Fibroblast of skin of back (primary cell): ENCODE measurements around the gene BRIP1.
A peak's percentile ranks its signal among the peaks of the same experiment; 100 is the strongest.
"Not testable (repeated sequence)": the region's sequence is repeated elsewhere in the genome, so short reads cannot be mapped to it uniquely, and the experiment has no call there.

Source experiments
- DNase-seq: peaks from one replicate; pipeline ENCODE4 v3.0.0-alpha.2; 2013

BRIP1 gene

DNA sequence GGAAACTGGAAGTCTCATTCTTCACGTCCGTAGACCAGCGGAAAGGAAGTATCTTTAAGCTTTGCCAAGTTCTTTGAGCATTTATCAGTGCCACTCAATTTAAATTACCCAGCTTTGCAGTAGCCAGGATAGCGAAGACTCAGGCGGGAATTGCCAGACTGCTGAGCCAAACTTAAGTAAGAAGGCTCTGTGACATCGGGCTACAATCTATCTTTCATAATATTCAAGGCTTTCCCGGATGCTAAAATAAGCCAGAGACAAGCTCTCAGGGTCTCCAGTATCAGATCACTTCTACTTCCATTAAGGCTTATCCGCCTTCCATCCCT lies 436 bp upstream of the BRIP1 start:
- DNase-seq, result no peak

DNA sequence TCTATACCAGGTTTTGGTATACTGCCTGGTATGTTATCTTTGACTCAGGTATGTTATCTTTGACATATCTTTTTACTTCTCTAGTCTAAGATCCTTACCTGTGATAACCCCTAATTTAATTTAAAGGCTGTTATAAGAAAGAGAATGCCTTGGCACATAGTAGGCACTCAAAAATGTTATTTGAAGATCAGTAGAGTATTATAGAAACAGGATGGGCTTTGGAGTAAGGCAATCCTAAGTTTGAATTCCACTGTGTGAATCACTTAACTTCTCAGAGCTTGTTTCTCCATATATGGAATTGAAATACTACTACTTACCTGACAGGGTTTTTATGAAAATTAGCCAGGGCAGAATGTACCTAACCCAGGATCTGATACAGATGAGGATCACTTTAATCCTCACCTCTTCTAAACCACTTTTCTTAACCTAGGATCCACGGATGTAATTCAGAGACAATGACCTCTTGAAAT lies 1.2 kb downstream of the BRIP1 start:
- peak; percentile 59 for DNase-seq

DNA sequence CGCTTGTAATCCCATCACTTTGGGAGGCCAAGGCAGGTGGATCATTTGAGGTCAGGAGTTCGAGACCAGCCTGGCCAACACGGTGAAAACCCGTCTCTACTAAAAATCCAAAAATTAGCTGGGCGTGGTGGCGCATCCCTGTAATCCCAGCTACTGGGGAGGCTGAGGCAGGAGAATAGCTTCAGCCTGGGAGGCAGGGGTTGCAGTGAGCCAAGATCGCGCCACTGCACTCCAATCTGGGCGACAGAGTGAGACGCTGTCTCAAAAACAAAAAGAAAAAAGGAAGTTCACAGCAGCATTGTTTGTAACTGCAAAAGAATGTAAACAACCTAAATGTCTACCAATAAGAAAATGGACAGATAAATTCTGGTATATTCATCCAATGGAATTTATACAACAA lies 2.9 kb downstream of the BRIP1 start:
- not testable (repeated sequence) for DNase-seq

DNA sequence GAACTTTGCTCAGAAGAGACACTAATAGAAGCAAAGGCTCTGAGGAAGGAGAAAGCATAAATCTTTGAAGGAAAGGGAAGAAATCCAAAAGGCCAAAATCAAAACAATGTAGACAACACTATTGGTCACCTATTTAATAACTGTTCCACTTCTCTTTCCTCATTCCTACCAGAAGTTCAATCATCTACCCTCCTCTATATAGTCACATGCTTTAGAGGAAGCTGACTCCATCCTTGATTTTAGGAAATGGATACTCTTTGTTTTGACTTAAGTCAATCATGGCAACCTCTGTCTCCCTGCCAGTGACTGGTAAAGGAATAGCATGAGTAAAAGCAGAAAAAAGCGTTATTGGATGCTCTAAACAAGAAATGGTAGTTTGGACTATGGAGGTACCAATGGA lies 7.3 kb downstream of the BRIP1 start:
- DNase-seq, result no peak

DNA sequence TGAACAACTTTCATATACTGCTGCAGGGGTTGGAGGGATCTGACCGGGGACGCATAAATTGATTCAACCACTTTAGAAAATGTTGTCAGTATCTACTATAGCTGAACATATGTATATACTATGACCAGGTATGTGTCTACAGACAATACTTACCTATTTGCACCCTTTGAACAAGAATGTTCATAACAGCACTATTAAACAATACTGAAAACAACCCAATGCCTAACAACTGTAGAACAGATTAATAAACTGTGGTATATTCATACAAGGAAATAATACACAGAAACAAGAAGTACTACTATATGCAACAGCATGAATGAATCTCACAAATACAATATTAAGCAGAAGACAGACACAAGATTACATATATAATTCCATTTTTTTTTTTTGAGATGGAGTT lies 10.5 kb downstream of the BRIP1 start:
- DNase-seq, result no peak

DNA sequence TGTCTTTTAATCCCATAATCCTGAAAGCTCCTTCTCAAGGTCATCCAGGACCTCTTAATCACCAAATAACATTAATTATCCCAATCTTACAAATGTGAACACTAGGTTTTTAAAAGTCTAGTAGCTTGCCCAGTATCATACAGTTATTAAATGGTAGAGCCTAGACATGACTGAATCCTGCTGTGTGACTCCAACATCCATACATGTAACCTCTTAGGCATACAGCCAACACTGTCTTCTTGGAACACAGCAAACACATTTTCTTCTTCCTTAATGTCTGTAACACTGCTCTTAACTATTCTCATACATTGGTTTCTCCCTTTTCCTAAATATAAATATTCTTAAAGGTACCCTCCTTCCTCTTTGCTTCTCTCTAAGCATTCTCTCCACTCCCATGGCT lies 13.7 kb downstream of the BRIP1 start:
- peak; percentile 13 for DNase-seq

DNA sequence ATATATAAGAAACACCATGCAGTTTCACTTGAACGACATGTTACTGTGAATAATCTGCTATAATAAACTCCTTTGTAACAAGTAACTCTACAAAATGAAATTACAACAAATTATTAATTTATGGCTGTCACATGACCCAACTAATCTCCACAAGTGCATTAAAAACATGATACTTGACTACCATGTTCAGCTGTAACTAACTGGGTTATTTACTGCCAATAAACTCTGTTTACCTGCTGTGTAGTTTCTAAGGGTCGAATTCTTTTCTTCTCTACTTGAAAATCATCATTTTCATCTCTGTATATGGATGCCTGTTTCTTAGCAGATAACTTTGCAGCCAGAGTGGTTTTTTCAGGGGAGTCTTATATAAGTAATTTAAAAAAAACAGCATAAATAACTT lies 14.4 kb downstream of the BRIP1 start:
- DNase-seq, result no peak

DNA sequence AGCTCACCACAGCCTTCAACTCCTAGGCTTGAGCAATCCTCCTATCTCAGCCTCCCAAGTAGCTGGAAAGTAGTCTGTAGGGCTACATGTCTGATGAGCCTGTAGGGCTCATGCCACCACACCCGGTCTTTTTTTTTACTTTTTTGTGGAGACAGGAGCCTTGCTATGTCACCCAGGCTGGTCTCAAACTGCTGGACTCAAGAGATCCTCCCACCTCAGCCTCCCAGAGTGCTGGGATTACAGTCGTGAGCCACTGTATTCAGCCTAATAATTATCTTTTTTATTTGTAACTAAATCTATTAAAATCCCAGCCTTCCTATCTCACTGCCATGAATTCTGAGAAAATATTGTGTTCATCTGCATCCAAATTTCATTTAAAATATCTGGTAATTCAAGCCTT lies 15.1 kb downstream of the BRIP1 start:
- DNase-seq, result no peak

DNA sequence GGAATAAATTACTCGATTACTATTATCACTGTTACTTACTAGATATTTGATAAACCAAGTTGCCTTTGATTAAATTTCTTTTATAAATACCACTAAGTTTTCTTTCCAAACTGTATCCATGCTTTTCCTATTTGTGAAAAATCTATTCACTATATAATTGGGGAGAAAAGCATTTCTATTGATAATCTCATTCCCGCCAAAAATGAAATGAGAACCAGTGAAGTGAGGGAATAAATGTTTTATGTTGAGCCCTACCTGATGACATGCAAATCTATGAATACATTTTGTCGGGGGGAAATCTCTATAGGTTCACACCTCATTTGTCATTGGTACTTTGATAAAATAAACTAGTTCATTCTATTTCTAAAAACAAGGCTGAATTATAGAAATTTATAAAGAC lies 15.7 kb downstream of the BRIP1 start:
- no peak for DNase-seq

DNA sequence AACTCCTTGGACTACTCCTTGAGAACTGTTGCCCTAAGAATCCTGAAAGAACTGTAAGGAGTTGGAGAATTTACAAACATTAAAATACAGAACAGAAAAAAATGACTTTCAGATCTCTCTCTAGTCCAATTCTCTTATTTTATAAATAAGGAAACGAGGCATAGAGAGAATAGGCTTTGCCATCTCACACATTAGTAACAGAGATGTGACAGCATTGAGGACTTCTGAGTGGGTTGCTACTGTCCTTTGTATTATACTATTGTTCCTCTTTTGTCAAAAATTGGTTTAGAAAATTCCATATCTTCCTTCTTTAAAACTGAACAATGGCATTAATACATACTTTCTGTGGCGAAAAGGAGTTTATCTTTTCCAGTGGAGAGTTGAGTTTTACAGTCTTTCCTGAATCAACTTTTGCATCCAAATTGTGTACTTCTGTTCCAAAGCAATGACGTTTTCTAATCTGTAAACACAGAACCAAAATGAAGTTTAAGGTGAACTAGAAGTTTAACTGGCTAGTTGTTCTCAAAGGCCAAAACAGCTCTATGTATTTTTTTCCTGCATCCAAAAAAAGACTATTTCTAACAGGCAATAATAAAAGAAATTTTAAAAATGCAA lies 16.5 kb downstream of the BRIP1 start:
- no peak for DNase-seq

DNA sequence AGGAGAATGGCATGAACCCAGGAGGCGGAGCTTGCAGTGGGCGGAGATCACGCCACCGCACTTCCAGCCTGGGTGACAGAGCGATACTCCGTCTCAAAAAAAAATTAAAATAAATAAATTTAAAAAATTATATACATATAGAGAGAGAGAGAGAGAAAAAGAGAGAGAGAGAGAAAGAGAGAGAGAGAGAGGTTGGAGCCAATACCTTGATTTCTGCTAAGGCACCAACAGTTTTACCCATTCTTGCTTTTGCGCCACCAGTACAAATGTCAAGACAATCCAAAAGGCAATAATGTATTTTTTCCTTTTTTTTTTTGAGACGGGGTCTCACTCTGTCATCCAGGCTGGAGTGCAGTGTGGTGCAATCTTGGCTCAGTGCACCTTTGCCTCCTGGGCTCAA lies 17.2 kb downstream of the BRIP1 start:
- DNase-seq, result no peak

DNA sequence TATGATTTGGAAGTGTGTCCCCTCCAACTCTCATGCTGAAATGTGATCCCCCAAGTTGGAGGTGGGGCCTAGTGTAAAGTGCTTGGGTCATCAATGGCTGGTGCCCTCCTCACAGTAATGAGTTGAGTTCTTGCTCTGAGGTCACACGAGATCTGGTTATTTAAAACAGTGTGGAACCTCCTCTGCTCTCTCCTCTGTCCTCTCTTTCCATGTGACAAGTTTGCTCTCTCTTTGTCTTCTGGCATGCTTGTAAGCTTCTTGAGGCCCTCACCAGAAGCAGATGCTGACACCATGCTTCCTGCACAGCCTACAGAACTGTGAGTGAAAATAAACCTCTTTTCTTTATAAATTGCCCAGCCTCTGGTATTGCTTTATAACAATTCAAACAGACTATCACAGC lies 19.9 kb downstream of the BRIP1 start:
- DNase-seq, result no peak

DNA sequence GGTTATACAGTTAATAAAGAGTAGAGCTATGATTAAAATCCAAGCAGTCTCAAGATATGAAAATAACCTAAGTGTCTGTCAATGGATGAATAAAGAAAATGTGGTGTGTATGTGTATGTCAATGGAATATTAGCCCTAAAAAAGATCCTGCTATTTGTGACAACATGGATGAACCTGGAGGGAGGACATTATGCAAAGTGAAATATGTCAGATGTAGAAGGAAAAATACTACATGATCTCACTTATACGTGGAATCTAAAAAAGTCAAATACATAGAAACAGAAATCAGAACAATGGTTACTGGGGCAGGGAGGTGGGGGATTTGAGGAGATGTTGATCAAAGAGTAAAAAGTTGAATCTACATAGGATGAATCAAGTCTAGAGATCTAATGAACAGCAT lies 20.4 kb downstream of the BRIP1 start:
- no peak for DNase-seq

DNA sequence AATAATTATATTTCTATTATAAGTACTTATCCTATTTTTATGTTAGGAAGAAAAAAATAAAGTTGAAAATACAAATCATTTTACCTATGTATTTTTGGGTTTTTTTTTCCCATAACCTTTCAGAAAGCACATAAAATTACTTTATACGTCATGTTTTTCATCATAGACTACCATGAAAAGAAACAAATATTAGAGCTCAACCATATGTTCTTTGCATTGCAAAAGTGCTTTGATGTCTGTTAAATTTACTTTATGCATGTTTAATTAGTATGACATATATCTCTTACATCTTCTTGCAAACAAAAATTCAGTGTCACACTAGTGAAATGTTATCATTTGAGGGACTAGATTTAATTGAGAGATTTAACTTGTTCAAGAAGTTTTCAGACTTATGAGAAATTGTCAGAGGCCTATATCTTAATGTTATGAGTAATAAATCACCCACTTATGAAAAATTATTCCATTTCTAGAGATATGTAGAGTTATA lies 24.0 kb downstream of the BRIP1 start:
- DNase-seq, result no peak

DNA sequence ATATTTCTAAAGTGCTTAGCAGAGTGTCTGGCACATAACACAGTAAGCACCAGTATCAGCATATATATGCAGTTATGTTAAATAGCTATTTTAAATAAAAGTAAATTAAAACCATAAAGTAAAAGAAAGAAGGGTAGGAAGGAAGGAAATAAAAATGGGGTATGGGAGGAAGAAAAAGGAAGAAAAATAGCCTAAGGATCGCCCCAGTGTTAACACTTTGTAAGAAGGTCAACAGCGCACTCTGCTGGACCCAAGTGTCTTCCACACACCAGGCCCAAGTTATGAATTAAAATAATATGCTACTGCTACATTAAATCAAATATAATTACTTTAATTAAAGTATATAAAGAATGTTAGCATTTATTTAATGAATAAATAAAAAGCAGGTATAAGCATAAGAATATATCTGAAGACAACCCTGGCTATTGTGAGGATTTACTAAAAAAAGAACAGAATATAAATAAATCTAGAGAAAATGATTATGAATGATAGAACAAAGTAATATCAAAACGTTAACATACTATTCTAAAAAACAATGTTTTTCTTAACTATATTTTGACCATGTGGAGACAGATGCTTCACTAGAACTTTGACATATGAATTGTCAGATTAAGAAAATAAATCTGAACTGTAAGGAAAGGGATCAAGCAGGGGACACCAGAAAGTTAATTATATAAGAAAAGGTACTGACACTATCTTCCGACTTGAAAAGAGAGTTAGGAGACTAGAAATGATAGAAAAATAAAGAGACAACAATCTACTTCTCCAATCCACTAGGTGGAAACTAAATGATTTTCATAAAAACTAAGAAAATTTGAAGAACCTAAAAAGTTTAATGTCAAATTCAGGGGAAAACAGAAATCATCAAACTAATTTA lies 25.9 kb downstream of the BRIP1 start:
- peak; percentile 67 for DNase-seq

DNA sequence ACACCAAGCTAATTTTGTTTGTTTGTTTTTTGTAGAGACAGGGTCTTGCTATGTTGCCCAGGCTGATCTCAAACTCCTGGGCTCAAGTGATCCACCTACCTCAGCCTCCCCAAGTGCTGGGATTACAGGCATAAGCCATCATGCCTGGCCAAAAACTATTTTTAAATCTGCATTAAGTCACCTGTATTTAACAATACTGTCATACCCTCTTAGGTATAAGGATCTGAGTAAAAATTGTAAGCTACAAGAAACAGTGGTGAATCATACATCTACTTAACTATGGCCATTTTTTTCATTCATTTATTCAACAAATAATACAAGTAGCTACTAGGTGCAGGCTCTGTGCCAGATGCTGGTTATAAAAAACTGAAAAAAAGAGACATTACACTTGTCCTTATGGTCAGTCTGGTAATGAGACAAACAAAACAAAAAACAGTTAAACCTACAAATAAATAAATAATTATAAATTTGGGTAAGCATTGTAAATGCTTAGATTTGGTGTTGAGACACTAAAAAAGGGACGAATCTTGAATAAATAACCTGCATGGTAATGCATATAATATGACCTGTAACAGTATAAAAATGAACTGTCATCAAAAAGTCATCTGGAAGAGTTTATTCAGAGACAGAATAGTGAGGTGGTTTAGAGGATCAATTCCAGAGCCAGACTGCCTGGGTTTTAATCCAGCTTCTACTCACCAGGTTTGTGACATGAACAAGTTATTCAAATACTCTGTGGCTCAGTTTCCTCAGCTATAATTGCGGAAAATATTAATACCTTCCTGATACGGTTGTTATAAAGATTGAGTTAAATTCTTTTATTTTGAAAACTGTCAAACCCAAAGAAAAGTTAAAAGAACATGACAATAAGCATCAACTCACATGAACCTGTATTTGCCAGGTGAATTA lies 26.8 kb downstream of the BRIP1 start:
- DNase-seq, result no peak

DNA sequence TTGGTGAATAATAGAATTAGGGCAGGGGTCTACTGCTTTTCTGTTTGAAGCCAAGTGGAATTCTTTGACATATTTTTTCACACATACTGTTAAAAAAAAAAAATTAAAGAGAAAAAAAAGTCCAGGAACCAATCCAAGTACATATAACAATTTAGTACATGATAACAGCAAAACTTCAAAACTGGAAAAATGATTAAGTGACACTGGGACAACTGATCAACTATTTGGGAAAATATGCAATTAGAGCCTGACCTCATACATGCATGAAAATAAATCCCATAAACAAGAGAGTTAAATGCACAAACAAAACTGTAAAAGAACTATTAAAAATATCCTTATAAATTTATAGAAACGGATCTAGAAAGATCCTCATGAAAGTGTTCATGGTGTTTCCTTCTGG lies 27.7 kb downstream of the BRIP1 start:
- DNase-seq, result no peak

DNA sequence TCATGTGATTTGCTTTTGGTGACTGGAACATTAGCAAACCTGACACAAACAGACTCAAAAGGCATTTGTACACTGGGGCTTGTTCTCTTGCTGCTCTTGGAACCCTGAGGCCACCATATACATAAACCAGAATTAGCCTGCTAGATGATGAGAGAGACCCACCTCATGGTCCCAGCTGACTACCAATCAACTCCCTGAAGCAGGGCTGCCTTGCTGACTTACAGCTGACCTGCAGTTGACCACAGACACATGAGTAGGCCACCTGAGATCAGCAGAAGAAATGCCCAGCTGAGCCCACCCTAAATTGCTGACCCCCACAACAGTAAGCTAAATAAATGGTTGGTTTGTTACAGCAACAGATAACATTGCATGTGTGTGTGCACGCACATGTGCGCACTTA lies 28.7 kb downstream of the BRIP1 start:
- no peak for DNase-seq

DNA sequence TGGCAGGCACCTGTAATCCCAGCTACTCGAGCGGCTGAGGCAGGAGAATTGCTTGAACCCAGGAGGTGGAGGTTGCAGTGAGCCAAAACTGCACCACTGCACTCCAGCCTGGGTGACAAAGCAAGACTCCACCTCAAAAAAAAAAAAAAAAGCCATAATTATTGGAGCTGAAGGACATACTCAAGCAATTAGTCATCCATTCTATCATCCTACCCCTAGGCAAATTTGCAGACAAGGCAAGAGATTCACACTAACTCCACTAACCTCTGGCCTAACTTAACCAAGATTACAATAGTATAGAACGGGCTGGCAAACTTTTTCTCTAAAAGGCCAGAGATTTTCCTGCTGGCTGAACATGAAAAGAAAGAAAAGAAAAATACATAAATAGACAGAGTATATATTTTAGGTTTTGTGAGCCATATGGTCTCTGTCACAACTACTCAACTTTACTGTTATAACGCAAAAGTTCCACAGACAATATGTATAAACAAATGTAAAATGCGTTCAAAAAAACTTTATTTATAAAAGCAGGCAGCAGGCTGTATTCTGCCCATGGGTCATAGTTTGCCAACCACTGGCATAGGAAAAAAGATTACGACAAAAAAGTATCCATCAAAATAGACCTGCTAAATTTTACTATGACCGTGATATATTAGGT lies 29.7 kb downstream of the BRIP1 start:
- peak; percentile 85 for DNase-seq

DNA sequence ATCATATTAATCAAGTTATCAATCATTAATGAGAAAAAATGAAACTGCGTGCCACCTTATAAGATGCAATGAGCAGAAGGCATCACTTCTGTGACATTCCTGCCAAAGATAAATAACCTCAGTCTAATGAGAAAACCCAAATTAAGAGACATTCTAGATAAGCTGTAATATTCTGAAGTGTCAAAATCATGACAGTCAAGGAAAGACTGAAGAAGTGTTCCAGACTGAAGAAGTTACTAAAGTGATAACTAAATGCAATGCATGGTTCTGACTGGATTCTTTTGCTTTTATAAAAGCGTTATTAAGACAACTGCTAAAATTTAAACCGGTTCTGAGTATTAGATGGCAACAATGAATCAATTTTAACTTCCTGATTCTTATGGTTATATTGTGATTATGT lies 30.9 kb downstream of the BRIP1 start:
- DNase-seq, result no peak

DNA sequence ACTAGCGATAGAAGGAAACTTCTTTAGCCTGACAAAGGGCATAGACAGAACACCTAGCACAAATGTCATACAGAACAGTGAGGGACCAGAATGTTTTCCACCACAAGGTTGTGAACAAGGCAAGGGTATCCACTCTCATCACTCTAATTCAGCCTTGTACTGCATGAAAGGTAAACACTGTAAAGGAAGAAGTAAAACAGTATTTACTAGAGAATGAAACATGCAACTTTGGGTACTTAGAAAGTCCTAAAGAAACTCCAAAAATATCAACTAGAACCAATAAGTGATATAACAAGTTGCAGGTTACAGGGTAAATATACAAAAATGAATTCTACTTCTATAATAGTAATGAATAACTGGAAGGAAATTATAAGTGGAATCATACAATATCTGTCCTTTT lies 32.2 kb downstream of the BRIP1 start:
- no peak for DNase-seq

DNA sequence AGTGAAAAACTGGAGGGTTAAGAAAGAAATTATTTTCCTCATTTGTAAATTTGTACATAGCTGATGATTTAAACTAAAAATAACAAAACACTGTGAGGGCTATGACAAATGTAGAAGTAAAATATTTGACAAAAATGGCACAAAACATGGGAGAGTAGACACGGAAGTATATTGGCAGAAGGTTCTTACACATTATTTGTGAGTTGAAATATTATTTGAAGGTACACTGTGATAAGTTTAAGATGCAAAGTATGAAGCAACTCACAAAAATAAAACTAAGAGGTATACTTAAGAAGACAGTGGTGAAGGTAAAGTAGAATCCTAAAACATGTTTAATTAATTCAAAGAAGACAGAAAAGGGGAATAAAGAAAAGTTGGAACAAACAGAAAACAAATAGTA lies 34.6 kb downstream of the BRIP1 start:
- no peak for DNase-seq
